HG03565 (cell line): ENCODE measurements around the gene FRS3.
"Not testable (repeated sequence)": the region's sequence is repeated elsewhere in the genome, so short reads cannot be mapped to it uniquely, and the experiment has no call there.

Experiments
- ATAC-seq: cut with Tn5 transposase; IDR thresholded peaks from one replicate; pipeline ENCODE4 v1.9.1; 2021; ENCODE audit warnings: mild to moderate bottlenecking, moderate library complexity; ENCODE audit not compliant: unreplicated experiment

FRS3 gene

GRCh38 chr6:41770381-41771057, 9.2 kb downstream of the FRS3 start:
- no peak for ATAC-seq

DNA sequence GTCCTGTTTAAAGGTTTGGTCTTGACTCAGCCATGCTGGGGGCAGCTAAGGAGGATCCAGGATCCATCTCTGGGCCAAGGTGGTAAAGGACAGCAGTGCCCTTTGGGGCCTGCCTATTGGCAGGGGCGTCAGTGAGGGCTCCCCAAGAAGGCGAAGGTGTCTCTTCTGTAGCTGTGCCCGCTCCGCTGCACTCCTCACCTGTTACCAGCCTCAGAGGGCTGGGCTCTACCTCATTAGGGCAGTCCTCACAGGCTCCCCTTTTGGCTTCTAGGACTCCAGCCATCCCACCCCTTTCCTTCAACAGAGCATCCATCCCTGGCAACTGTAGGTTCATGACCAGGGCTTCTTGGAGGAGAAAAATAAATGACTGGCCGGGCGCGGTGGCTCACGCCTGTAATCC, 10.3 kb downstream of the FRS3 start:
- ATAC-seq: no peak

GRCh38 chr6:41768545-41769308, 11.0 kb downstream of the FRS3 start:
- ATAC-seq: no peak

GRCh38 chr6:41767112-41767833, 12.4 kb downstream of the FRS3 start:
- no peak for ATAC-seq

DNA sequence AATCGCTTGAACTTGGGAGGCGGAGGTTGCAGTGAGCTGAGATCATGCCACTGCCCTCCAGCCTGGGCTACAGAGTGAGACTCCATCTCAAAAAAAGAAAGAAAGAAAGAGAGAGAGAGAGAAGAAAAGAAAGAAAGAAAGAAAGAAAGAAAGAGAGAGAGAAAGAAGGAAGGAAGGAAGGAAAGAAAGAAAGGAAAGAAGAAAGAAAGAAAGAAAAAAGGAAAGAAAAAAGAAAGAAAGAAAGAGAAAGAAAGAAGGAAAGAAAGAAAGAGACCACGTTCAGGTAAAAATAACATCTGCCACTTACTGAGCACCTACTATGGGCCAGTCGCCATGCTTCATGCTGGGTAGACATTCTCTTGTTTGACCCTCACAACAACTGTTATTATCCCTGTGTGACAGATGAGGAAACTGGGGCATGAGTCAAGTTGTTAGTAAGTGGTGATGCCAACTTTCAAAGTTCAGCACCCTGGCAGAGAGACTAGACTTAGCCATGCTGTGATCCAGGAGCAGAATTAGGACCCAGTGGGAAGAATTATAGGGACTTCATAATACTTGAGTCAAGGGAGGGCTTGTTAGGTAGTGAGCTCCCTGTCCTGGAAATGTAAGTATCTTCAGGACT, 13.5 kb downstream of the FRS3 start:
- not testable (repeated sequence) for ATAC-seq

- ATAC-seq: no peak
These were observed 16.2 kb downstream of the FRS3 start for GRCh38 chr6:41763470-41763869.

GRCh38 chr6:41759905-41760579, 19.7 kb downstream of the FRS3 start:
- no peak for ATAC-seq

- ATAC-seq: no peak
These were observed 20.4 kb downstream of the FRS3 start for GRCh38 chr6:41759106-41759904.

GRCh38 chr6:41758641-41759035, 21.1 kb downstream of the FRS3 start:
- ATAC-seq: no peak

GRCh38 chr6:41757931-41758640, 21.6 kb downstream of the FRS3 start:
- no peak for ATAC-seq

GRCh38 chr6:41757271-41757670, 22.4 kb downstream of the FRS3 start:
- no peak for ATAC-seq

DNA sequence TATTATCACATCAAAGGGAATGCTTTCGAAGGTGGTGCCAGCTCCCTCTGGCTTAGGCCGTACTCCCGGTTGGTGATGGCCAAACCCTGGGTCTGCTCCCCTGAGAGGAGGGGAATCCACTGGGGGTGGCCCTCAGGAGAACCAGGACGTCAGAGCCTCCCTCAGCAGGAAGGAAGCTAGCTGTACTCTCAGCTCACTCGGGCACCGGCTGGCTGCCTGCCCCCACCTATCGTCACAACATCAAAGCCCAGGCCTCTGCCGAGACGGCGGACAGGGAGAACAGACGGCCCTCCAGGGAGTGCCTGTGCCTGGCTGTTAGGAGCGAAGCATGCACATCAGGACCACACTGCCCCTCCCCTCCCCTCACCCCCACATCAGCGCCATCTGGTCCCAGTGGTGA, 23.3 kb downstream of the FRS3 start:
- ATAC-seq: no peak

GRCh38 chr6:41755895-41756294, 23.8 kb downstream of the FRS3 start:
- ATAC-seq: no peak

- no peak for ATAC-seq
These were observed 29.3 kb downstream of the FRS3 start for GRCh38 chr6:41750374-41750773.

DNA sequence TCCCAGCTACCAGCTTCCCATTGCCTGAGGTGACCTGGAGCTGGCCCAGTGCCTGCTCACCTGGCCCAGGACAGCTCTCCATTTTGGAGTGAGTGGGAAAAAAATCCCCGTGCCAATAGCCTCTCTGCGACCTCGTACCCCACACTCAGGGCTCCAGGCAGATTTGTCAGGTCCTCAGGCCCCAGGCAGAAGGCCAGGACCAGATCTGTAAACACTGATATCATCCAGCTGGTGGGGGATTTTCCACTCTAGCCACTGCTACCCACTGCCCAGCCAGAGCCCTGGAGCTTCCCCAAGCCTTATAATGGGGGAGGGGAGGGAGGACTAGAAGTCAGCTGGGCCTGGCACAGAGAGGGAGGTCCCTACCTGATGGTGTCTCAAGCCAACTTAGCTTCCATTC, 31.2 kb downstream of the FRS3 start:
- ATAC-seq: no peak

DNA sequence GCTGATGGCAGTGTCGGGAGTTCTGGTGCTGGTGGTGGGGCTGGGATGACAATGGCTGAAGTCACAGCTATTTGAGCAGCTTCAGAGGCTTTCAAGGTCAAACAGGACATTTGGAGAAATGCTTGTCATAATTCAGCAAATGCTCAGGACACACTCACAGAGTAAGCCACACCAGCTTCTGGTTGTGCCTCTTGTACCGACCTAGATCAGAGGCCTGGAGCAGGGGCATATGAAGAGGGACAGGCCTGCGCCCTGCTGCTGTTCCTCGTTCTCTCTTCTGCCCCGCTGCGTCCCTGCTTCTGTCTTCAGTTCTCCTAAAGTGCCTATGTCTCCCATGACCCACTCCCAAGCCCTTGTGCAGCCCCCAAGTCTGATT, 31.6 kb downstream of the FRS3 start:
- no peak for ATAC-seq

DNA sequence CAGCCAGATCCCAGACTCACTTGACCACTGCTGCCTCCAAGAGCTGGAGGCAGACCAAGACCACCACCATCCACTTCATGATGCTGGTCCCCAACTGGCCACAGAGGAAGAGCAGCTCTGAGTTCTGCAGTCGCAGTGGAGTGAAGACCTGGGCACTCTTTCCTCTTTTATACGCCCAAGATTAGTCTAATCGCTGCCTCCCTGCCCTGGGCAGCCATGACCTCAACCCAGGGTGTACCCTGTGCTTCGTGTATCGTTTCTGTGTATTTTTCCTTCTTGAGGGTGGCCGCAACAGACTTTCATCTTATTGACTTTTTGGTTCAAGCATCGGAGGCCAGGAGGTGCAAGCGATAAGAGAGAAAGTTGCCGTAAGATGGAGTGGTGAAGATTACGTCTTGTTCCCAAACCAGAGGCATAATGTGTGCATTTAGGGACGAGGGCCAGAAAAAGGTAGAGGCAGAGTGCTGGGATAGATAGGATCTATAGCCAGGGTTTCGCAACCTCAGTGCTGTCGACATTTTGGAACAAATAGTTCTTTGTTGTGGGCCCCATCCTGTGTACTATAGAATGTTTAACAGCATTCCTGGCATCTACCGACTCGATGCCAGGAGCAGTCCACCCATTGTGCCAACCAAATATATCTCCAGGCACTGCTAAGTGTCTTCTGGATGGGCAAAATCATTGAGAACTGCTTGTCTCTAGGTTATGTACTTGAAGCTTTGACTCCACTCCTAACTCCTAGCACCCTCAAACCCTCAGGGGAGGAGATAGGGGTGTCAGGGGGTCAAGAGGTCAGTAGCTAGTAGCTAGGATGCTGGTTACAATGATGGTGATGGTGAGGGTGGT, 32.2 kb downstream of the FRS3 start, which contains the start of gene PGC:
PGC (minus strand) TSS at position 142 of the 846 bp plus-strand sequence; CDS start at position 79, 63 bp downstream.
- ATAC-seq: no peak

DNA sequence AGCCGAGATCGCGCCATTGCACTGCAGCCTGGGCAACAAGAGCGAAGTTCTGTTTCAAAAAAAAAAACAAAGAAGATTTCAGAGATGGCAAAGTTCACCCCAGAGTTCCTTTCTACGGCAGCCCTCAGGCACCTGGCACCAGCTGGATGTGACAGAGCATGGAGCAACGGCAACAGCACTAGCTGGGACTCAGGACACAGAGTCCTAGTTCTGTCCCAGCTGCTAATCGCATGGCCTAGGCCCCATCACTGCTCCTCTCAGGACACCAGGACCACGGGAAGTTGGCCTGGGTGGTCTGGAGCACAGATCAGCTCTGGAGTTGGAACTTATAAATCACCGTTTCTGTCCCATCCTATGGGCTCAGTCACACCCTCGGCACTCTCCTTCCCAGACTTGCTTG, 33.6 kb downstream of the FRS3 start:
- no peak for ATAC-seq
